Rectal smooth muscle tissue (tissue), 1 donor: ENCODE measurements around the gene PALLD.

Source experiments
- H3K27ac ChIP-seq: one replicate; pipeline ENCODE4 v1.7.0; 2013; ENCODE audit warnings: low read depth, low read length, inconsistent platforms
- H3K27me3 ChIP-seq: one replicate; pipeline ENCODE4 v1.7.0; 2013; ENCODE audit warnings: low read length; ENCODE audit not compliant: control insufficient read depth, insufficient read depth
- H3K36me3 ChIP-seq: one replicate; pipeline ENCODE4 v1.7.0; 2013; ENCODE audit warnings: low read length; ENCODE audit not compliant: control insufficient read depth, insufficient read depth
- H3K4me1 ChIP-seq: one replicate; pipeline ENCODE4 v1.7.0; 2013; ENCODE audit warnings: low read length; ENCODE audit not compliant: control insufficient read depth, insufficient read depth
- H3K4me3 ChIP-seq: one replicate; pipeline ENCODE4 v1.7.0; 2013; ENCODE audit warnings: low read length
- H3K9ac ChIP-seq: one replicate; pipeline ENCODE4 v1.7.0; 2013; ENCODE audit warnings: low read length

The PALLD gene

GRCh38 chr4:168815379-168816345, 318.8 kb downstream of the PALLD start:
- Histone ChIP-seq H3K27ac (peak overlapping the region; percentile 99), H3K27me3 (no peaks in the 10 kb centered on the region), H3K4me1 (peaks cover 54% of the 10 kb centered on the region), H3K36me3 (no peaks in the 10 kb centered on the region), H3K9ac (no peak overlapping the region), H3K4me3 (peak overlapping the region; percentile 17)

GRCh38 chr4:168817370-168817769, 320.5 kb downstream of the PALLD start:
- peaks cover 42% of the 10 kb centered on the region for H3K4me1 ChIP-seq
- peak overlapping the region; percentile 99 for H3K27ac ChIP-seq
- no peaks in the 10 kb centered on the region for H3K27me3 ChIP-seq
- H3K4me3 ChIP-seq, result peak overlapping the region; percentile 38
- no peak overlapping the region for H3K9ac ChIP-seq
- no peaks in the 10 kb centered on the region for H3K36me3 ChIP-seq

GRCh38 chr4:168822481-168822880, 325.6 kb downstream of the PALLD start:
- H3K27me3 ChIP-seq, result no peaks in the 10 kb centered on the region
- no peak overlapping the region for H3K4me3 ChIP-seq
- no peak overlapping the region for H3K27ac ChIP-seq
- no peaks in the 10 kb centered on the region for H3K36me3 ChIP-seq
- H3K4me1 ChIP-seq, result peaks cover 16% of the 10 kb centered on the region
- no peak overlapping the region for H3K9ac ChIP-seq

- Histone ChIP-seq H3K27ac (no peak overlapping the region), H3K9ac (no peak overlapping the region), H3K4me3 (no peak overlapping the region), H3K36me3 (no peaks in the 10 kb centered on the region), H3K27me3 (no peaks in the 10 kb centered on the region), H3K4me1 (peaks cover 8% of the 10 kb centered on the region)
Measured at GRCh38 chr4:168825975-168826374, 329.1 kb downstream of the PALLD start.

- no peaks in the 10 kb centered on the region for H3K27me3 ChIP-seq
- H3K27ac ChIP-seq, result no peak overlapping the region
- H3K4me3 ChIP-seq, result no peak overlapping the region
- H3K9ac ChIP-seq, result no peak overlapping the region
- H3K4me1 ChIP-seq, result peaks cover 12% of the 10 kb centered on the region
- no peaks in the 10 kb centered on the region for H3K36me3 ChIP-seq
Measured at GRCh38 chr4:168826620-168827019, 329.8 kb downstream of the PALLD start.

GRCh38 chr4:168830777-168831512, 334.1 kb downstream of the PALLD start:
- Histone ChIP-seq H3K4me3 (peak overlapping the region; percentile 90), H3K36me3 (no peaks in the 10 kb centered on the region), H3K9ac (no peak overlapping the region), H3K27me3 (no peaks in the 10 kb centered on the region), H3K4me1 (peaks cover 14% of the 10 kb centered on the region), H3K27ac (peak overlapping the region; percentile 99)

- Histone ChIP-seq H3K4me1 (peaks cover 14% of the 10 kb centered on the region), H3K27me3 (no peaks in the 10 kb centered on the region), H3K4me3 (peak overlapping the region; percentile 90), H3K36me3 (no peaks in the 10 kb centered on the region), H3K27ac (peak overlapping the region; percentile 99), H3K9ac (peak overlapping the region; percentile 39)
Measured at GRCh38 chr4:168831585-168831918, 334.7 kb downstream of the PALLD start.

- H3K27me3 ChIP-seq, result no peaks in the 10 kb centered on the region
- peaks cover 15% of the 10 kb centered on the region for H3K4me1 ChIP-seq
- no peaks in the 10 kb centered on the region for H3K36me3 ChIP-seq
- peak overlapping the region; percentile 84 for H3K9ac ChIP-seq
- H3K4me3 ChIP-seq, result peak overlapping the region; percentile 90
- peak overlapping the region; percentile 99 for H3K27ac ChIP-seq
Measured at GRCh38 chr4:168831919-168832762, 335.3 kb downstream of the PALLD start.

- H3K27ac ChIP-seq, result peak overlapping the region; percentile 99
- no peaks in the 10 kb centered on the region for H3K27me3 ChIP-seq
- peaks cover 21% of the 10 kb centered on the region for H3K4me1 ChIP-seq
- H3K9ac ChIP-seq, result peak overlapping the region; percentile 84
- H3K36me3 ChIP-seq, result no peaks in the 10 kb centered on the region
- H3K4me3 ChIP-seq, result peak overlapping the region; percentile 90
Measured at GRCh38 chr4:168832763-168833575, 336.1 kb downstream of the PALLD start.

- no peaks in the 10 kb centered on the region for H3K36me3 ChIP-seq
- peak overlapping the region; percentile 99 for H3K27ac ChIP-seq
- H3K4me3 ChIP-seq, result peak overlapping the region; percentile 90
- no peak overlapping the region for H3K9ac ChIP-seq
- peaks cover 23% of the 10 kb centered on the region for H3K4me1 ChIP-seq
- no peaks in the 10 kb centered on the region for H3K27me3 ChIP-seq
Measured at GRCh38 chr4:168833881-168834280, 337.0 kb downstream of the PALLD start.

- peak overlapping the region; percentile 14 for H3K4me3 ChIP-seq
- H3K27me3 ChIP-seq, result no peaks in the 10 kb centered on the region
- no peaks in the 10 kb centered on the region for H3K36me3 ChIP-seq
- H3K27ac ChIP-seq, result peak overlapping the region; percentile 76
- H3K9ac ChIP-seq, result no peak overlapping the region
- H3K4me1 ChIP-seq, result peaks cover 32% of the 10 kb centered on the region
Measured at GRCh38 chr4:168835880-168836454, 339.1 kb downstream of the PALLD start.
